ENCODE data around the gene ARF1. TPM values are rescaled to one million over a fixed set of nuclear protein-coding genes. Genes with fewer than 3 reads are reported as not detected.

ARF1 gene
- total and polyA plus RNA-seq, 2 of the 8 experiments (the other 6 are each of a cell fraction or from before 2014, with no cell fraction given) = 265 to 471 TPM

- peak; percentile 31 for TF ChIP-seq KDM4A (IDR thresholded peaks at IDR 0.05; ENCODE audit: low read depth, low read length, severe bottlenecking)
- TF ChIP-seq KDM5A (IDR thresholded peaks at IDR 0.05; ENCODE audit: low read length) = no peak
- 0 out of 2 replicates have a peak, but pooled peaks have one; percentile 6 for TF ChIP-seq TEAD4 (IDR thresholded peaks at IDR 0.05; ENCODE audit: low read depth, low read length)
Observed at GRCh38 chr1:228037401-228038386, 44.8 kb upstream of the ARF1 start (continued).
